Vagina (tissue), 2 donors: ENCODE measurements around the gene DHX35. TPM values are rescaled to one million over a fixed set of nuclear protein-coding genes. Genes with fewer than 3 reads are reported as not detected.
A peak's percentile ranks its signal among the peaks of the same experiment; 100 is the strongest.

Experiments used
- DNase-seq, 2 donors: peaks; one replicate each; pipeline ENCODE4 v3.0.0-alpha.2; 2017; ENCODE audit errors: extremely low spot score in 2 of 2
- H3K27ac ChIP-seq: fragments of 200-600 bp; sonication (generic); one replicate; pipeline ENCODE4 v1.5.1; 2019
- H3K27me3 ChIP-seq: fragments of 200-600 bp; sonication (generic); one replicate; pipeline ENCODE4 v1.5.1; 2019
- H3K36me3 ChIP-seq, 2 donors: fragments of 200-600 bp; sonication (generic); one replicate each; pipeline ENCODE4 v1.5.1; 2017 to 2019
- H3K4me1 ChIP-seq: fragments of 200-600 bp; sonication (generic); one replicate; pipeline ENCODE4 v1.5.1; 2019
- H3K4me3 ChIP-seq, 2 donors: fragments of 200-600 bp; sonication (generic); 1 replicate in 1 of 2; 2 replicates in 1 of 2; pipeline ENCODE4 v1.5.1; 2016 to 2019
- H3K9me3 ChIP-seq: fragments of 200-600 bp; sonication (generic); one replicate; pipeline ENCODE4 v1.5.1; 2019
- POLR2A ChIP-seq, 2 donors: fragments of 450-650 bp; IDR thresholded peaks; one replicate each; pipeline ENCODE4 v1.6.1; 2017; ENCODE audit warnings: antibody characterized with exemption in 2 of 2, mild to moderate bottlenecking in 2 of 2, moderate library complexity in 2 of 2
- POLR2AphosphoS5 ChIP-seq, 2 donors: sonication (generic); formaldehyde crosslinking; IDR thresholded peaks; one replicate each; pipeline ENCODE4 v1.9.0; 2017; ENCODE audit warnings: antibody characterized with exemption in 2 of 2, mild to moderate bottlenecking in 2 of 2, low read depth in 1 of 2; ENCODE audit not compliant: insufficient read depth in 1 of 2
- intact Hi-C: fragments of 100-400 bp; cut with DNase I; formaldehyde crosslinking; loops from one replicate; pipeline ENCODE4 v1.15.1; 2023
- total RNA-seq: library from RNA; depleted of rRNA; stranded (reverse); fragments of >200 nt; gene quantifications from one replicate; pipeline ENCODE4 v1.2.3, GENCODE V29; 2016
- TF ChIP-seq, protein P1 (sequence below), 3 experiments: fragments of 450-650 bp in 2 of 3; fragments of 200-600 bp in 1 of 3; sonication (generic) in 1 of 3; IDR thresholded peaks; one replicate each; pipeline ENCODE4 v1.5.1; 2017 to 2019; ENCODE audit warnings: antibody characterized with exemption in 3 of 3, mild to moderate bottlenecking in 2 of 3, moderate library complexity in 2 of 3

Gene DHX35
- total RNA-seq, 1 donor from 2014 or later, result 13.0 TPM

DNA sequence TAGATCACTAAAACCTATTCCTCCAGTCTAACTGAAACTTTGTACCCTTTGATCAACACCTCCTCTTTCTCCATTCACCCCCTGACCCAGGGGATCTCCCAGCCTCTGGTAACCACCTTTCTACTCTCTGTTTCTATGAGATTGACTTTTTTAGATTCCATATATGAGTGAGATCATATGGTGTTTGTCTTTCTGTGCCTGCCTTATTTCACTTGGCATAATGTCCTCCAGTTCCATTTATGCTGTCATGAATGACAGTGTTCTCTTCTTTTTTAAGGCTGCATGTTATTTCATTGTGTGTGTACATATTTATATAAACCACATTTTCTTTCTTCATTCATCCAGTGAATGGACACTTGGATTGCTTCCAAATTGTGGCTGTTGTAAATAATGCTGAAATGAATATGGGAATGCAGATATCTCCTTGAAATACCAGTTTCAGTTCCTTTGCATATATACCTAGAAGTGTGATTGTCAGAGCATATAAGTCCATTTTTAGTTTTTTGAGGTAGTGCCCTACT, 57.7 kb downstream of the DHX35 start:
- Histone ChIP-seq H3K4me1 (no peaks in the 10 kb centered on the region), H3K27me3 (no peaks in the 10 kb centered on the region), H3K9me3 (no peaks in the 10 kb centered on the region), H3K36me3 (peaks cover 0 to 32% of the 10 kb centered on the region in 2 donors), H3K4me3 (no peak overlapping the region), H3K27ac (no peak overlapping the region)
- no peak for DNase-seq
- TF ChIP-seq, protein P1, sequence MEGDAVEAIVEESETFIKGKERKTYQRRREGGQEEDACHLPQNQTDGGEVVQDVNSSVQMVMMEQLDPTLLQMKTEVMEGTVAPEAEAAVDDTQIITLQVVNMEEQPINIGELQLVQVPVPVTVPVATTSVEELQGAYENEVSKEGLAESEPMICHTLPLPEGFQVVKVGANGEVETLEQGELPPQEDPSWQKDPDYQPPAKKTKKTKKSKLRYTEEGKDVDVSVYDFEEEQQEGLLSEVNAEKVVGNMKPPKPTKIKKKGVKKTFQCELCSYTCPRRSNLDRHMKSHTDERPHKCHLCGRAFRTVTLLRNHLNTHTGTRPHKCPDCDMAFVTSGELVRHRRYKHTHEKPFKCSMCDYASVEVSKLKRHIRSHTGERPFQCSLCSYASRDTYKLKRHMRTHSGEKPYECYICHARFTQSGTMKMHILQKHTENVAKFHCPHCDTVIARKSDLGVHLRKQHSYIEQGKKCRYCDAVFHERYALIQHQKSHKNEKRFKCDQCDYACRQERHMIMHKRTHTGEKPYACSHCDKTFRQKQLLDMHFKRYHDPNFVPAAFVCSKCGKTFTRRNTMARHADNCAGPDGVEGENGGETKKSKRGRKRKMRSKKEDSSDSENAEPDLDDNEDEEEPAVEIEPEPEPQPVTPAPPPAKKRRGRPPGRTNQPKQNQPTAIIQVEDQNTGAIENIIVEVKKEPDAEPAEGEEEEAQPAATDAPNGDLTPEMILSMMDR (IDR thresholded peaks at IDR 0.05), result no peak
- no peak for TF ChIP-seq POLR2A (IDR thresholded peaks at IDR 0.05)
- no peak for TF ChIP-seq POLR2AphosphoS5 (IDR thresholded peaks at IDR 0.05; ENCODE audit: insufficient read depth in 1 of 2, low read depth in 1 of 2)
- intact Hi-C loops, result no loop called here

DNA sequence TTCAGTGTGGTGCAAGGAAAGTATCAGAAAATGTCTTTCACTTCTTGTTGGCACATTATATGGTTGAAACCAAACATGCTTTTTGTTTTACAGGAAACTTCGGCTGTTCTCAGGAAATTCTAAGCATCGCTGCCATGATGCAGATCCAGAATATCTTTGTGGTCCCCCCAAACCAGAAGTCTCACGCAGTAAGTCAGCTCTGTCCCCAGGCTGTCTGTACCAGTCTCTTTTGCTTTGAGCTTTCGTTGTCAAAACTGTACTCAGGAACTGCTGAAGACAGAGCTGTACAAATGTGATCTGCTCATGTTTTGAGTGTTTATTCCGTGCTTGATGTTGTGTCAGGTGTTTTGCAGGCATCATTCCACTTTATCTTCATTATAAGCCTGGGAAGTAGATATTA, 59.6 kb downstream of the DHX35 start:
- Histone ChIP-seq H3K36me3 (peaks cover 0 to 35% of the 10 kb centered on the region in 2 donors), H3K27me3 (no peaks in the 10 kb centered on the region), H3K4me1 (no peaks in the 10 kb centered on the region), H3K9me3 (no peaks in the 10 kb centered on the region), H3K27ac (no peak overlapping the region), H3K4me3 (no peak overlapping the region)
- TF ChIP-seq, protein P1 (IDR thresholded peaks at IDR 0.05), result no peak
- TF ChIP-seq POLR2A (IDR thresholded peaks at IDR 0.05) (no peak), POLR2AphosphoS5 (IDR thresholded peaks at IDR 0.05; ENCODE audit: insufficient read depth in 1 of 2, low read depth in 1 of 2) (no peak)
- no peak for DNase-seq
- intact Hi-C loops, result no loop called here

DNA sequence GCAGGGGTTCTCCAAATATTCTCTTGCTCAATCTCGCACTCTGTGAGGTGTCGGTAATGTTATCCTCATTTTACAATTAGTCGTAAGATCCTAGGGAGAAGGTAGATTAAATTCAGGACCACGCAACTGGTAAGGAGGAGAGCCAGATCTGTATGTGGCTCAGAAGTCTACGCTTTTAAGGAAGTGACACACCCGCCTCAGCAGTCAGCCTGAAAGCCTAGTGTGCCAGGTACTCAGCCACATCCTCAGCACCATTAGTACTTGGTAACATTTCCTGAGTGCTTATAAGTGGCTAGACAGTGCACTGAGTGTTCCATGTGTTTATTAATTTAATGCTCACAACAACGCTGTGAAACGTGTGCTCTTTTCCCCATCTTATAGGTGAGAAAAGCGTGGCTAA, 63.7 kb downstream of the DHX35 start:
- Histone ChIP-seq H3K4me3 (no peak overlapping the region), H3K9me3 (no peaks in the 10 kb centered on the region), H3K36me3 (peaks cover 0 to 36% of the 10 kb centered on the region in 2 donors), H3K4me1 (no peaks in the 10 kb centered on the region), H3K27me3 (no peaks in the 10 kb centered on the region), H3K27ac (no peak overlapping the region)
- no peak for DNase-seq
- TF ChIP-seq POLR2AphosphoS5 (IDR thresholded peaks at IDR 0.05; ENCODE audit: insufficient read depth in 1 of 2, low read depth in 1 of 2) (no peak), POLR2A (IDR thresholded peaks at IDR 0.05) (no peak)
- TF ChIP-seq, protein P1 (IDR thresholded peaks at IDR 0.05), result no peak
- intact Hi-C loops, result no loop called here

DNA sequence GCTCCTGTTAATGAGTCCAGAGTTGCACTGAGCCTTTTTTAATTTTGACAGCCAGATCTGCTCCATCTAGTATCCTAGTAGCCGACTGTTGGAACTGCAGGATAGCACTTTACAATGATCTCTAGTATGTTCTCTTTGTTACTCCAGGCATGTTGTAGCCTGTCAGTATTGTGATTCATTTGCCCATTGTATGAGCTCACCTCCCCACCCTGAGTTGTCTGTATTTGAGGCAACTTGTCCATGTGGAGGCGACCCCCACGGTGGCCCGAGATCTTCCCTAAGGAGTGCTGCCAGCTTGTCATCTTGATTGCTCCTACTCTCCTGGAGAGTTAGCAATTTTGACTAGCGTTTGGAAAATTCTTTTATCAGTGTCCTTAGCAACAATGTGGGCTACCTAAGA, 67.2 kb downstream of the DHX35 start:
- TF ChIP-seq POLR2AphosphoS5 (IDR thresholded peaks at IDR 0.05; ENCODE audit: insufficient read depth in 1 of 2, low read depth in 1 of 2), result peak in 1 of 2 donors; percentile 34
- TF ChIP-seq POLR2A (IDR thresholded peaks at IDR 0.05), result no peak
- Histone ChIP-seq H3K27ac (no peak overlapping the region), H3K27me3 (no peaks in the 10 kb centered on the region), H3K36me3 (peaks cover 0 to 33% of the 10 kb centered on the region in 2 donors), H3K9me3 (no peaks in the 10 kb centered on the region), H3K4me3 (no peak overlapping the region), H3K4me1 (no peaks in the 10 kb centered on the region)
- intact Hi-C loops, result no loop called here
- no peak for DNase-seq

DNA sequence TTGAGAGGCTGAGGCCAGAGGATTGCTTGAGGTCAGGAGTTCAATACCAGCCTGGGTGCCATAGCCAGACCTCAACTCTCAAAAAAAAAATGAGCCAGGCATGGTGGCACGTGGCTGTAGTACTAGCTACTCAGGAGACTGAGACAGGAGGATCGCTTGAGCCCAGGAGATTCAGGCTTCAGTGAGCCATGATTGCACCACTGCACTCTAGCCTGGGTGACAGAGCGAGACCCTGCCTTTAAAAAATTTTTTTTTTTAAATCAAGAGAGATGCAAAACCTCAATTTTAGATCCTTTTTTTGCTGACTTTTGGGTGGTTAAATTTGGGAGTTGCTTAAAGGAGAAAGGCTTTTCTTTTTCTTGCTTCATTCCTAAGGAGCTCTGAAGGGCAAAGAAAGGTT, 70.9 kb downstream of the DHX35 start:
- TF ChIP-seq POLR2AphosphoS5 (IDR thresholded peaks at IDR 0.05; ENCODE audit: insufficient read depth in 1 of 2, low read depth in 1 of 2) (no peak), POLR2A (IDR thresholded peaks at IDR 0.05) (no peak)
- TF ChIP-seq, protein P1 (IDR thresholded peaks at IDR 0.05), result no peak
- intact Hi-C loops, result no loop called here
- DNase-seq, result no peak
- H3K27me3 ChIP-seq, result no peaks in the 10 kb centered on the region
- no peak overlapping the region for H3K27ac ChIP-seq
- peaks cover 0 to 41% of the 10 kb centered on the region in 2 donors for H3K36me3 ChIP-seq
- no peaks in the 10 kb centered on the region for H3K9me3 ChIP-seq
- H3K4me3 ChIP-seq, result no peak overlapping the region
- H3K4me1 ChIP-seq, result no peaks in the 10 kb centered on the region
